ENCODE measurements around the gene COL6A2. TPM values are rescaled to one million over a fixed set of nuclear protein-coding genes. Genes with fewer than 3 reads are reported as not detected.

COL6A2 gene
- total and polyA plus RNA-seq, 10 of the 15 experiments (the other 5 are each of a cell fraction or from before 2014, with no cell fraction given) = 0.16 to 1.3 (median 0.34) TPM; not detected in 7

DNA sequence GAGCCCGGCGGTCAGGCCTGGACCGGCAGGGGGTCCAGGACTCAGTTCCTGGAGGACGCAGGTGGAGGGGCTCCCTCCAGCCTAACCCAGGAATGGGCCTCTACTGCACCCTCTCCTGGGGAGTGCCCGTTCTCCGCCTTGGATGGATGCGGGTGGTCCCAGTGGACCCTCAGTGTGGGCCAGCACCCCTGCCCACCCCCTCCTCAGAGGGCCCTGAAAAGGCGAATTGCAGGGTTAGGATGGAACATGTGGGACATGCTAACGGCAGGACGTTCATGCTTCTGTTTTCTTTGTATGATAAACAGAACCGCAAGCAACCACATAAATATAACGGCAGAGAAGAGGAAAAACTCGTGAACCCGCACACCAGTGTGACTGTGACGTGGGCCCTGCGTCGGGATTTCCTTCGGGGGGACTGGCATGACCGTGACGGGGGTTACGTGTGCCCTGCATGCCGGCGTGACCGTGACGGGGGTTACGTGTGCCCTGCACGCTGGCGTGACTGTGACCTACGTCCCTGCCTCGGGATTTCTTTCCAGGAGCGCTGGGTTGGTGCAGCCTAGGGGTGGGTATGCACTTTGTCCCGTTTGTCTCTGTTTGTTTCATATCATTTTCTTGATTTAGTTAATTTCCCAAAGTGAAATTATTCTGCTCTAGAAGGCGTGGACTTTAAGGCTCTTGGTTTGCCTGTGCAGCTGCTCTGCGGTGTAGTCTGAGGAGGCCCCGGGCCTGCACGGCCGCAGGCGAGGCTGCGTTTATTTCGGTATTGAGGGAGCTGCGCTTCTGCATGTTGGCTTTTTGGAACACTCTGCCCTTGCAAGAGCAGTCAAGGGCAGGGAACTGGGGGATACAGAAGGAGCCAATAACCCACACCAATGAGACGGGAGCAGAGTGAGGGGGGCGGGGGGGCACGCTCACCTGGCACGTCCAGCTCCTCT, 54.3 kb downstream of the COL6A2 start:
- FAIRE-seq (no peak), DNase-seq (ENCODE audit: low read depth, low spot score) (no peak), ATAC-seq (no peak)
- TF ChIP-seq CHD2 (IDR thresholded peaks at IDR 0.05; ENCODE audit: borderline replicate concordance, low read depth, low read length) = no peak
- TF ChIP-seq CHD4 (IDR thresholded peaks at IDR 0.05) = no peak
- no peak for TF ChIP-seq NR2F1 (conservative IDR thresholded peaks at IDR 0.05)
- no peak for TF ChIP-seq MXI1 (IDR thresholded peaks at IDR 0.05; ENCODE audit: low read depth, low read length)
- TF ChIP-seq, protein P1, sequence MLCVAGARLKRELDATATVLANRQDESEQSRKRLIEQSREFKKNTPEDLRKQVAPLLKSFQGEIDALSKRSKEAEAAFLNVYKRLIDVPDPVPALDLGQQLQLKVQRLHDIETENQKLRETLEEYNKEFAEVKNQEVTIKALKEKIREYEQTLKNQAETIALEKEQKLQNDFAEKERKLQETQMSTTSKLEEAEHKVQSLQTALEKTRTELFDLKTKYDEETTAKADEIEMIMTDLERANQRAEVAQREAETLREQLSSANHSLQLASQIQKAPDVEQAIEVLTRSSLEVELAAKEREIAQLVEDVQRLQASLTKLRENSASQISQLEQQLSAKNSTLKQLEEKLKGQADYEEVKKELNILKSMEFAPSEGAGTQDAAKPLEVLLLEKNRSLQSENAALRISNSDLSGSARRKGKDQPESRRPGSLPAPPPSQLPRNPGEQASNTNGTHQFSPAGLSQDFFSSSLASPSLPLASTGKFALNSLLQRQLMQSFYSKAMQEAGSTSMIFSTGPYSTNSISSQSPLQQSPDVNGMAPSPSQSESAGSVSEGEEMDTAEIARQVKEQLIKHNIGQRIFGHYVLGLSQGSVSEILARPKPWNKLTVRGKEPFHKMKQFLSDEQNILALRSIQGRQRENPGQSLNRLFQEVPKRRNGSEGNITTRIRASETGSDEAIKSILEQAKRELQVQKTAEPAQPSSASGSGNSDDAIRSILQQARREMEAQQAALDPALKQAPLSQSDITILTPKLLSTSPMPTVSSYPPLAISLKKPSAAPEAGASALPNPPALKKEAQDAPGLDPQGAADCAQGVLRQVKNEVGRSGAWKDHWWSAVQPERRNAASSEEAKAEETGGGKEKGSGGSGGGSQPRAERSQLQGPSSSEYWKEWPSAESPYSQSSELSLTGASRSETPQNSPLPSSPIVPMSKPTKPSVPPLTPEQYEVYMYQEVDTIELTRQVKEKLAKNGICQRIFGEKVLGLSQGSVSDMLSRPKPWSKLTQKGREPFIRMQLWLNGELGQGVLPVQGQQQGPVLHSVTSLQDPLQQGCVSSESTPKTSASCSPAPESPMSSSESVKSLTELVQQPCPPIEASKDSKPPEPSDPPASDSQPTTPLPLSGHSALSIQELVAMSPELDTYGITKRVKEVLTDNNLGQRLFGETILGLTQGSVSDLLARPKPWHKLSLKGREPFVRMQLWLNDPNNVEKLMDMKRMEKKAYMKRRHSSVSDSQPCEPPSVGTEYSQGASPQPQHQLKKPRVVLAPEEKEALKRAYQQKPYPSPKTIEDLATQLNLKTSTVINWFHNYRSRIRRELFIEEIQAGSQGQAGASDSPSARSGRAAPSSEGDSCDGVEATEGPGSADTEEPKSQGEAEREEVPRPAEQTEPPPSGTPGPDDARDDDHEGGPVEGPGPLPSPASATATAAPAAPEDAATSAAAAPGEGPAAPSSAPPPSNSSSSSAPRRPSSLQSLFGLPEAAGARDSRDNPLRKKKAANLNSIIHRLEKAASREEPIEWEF (IDR thresholded peaks at IDR 0.05; ENCODE audit: insufficient replicate concordance, low read depth, low read length) = no peak
- no peak for TF ChIP-seq CREM (IDR thresholded peaks at IDR 0.05; ENCODE audit: low read depth)
- TF ChIP-seq RUNX3 (IDR thresholded peaks at IDR 0.05; ENCODE audit: low read length) = no peak
- no peak for TF ChIP-seq FOXK2 (IDR thresholded peaks at IDR 0.05)
- TF ChIP-seq RAD21 (IDR thresholded peaks at IDR 0.05; ENCODE audit: insufficient read depth, low read depth, low read length) = no peak
- in situ Hi-C loops (cut with MboI) (no loop called here), intact Hi-C loops (cut with micrococcal nuclease; ENCODE audit: unreplicated experiment) (no loop called here)
- Histone ChIP-seq H2AFZ (ENCODE audit: control insufficient read depth, low read depth, low read length) (no peak overlapping the region), H3K36me3 (ENCODE audit: control insufficient read depth in 2 of 2, insufficient read depth in 2 of 2, low read length in 1 of 2) (no peaks in the 10 kb centered on the region), H3K27ac (ENCODE audit: control insufficient read depth, insufficient read depth) (no peak overlapping the region), H3K4me2 (ENCODE audit: control insufficient read depth, insufficient read depth) (no peak overlapping the region), H3K9ac (ENCODE audit: control insufficient read depth, insufficient read depth, low read length) (no peak overlapping the region), H3K4me1 (ENCODE audit: control insufficient read depth, insufficient read depth, low read length) (no peaks in the 10 kb centered on the region), H3K79me2 (ENCODE audit: control insufficient read depth, insufficient read depth, low read length) (no peaks in the 10 kb centered on the region), H3K4me3 (no peak overlapping the region), H3K27me3 (replicated peaks in 1 of 2; ENCODE audit: control insufficient read depth in 2 of 2, insufficient read depth in 2 of 2, low read length in 1 of 2) (no peaks in the 10 kb centered on the region), H3K9me3 (replicated peaks; ENCODE audit: control insufficient read depth, insufficient read depth, low read length) (no peaks in the 10 kb centered on the region), H4K20me1 (ENCODE audit: control insufficient read depth, insufficient read depth) (no peaks in the 10 kb centered on the region)
- ChIA-PET RAD21 (ENCODE audit: unreplicated experiment) (interaction anchor here (1.0 kb wide), 1 partner anchor 133 kb away, joined by 3 read pairs; no protein-coding TSS in a partner anchor), CTCF (interaction anchor here (1.2 to 2.4 kb wide), 6 partner anchors 9 to 311 kb away, joined by 3 to 11 read pairs (median 4); a partner anchor contains a TSS), POLR2A (no interaction called here), SMC1A (ENCODE audit: uncharacterized antibody, unreplicated experiment) (interaction anchor here (1.0 to 1.8 kb wide), 2 partner anchors 9 to 24 kb away, joined by 3 to 7 read pairs; no protein-coding TSS in a partner anchor)
- BruUV-seq (replicated peaks) = no TSS peak
- 64% methylated on average over 42 of the region's 45 CpGs for WGBS (ENCODE audit: insufficient coverage, insufficient replicate concordance, low lambda C conversion rate, missing lambda C conversion rate)
